Measurements from ENCODE around the gene PARVA.

The PARVA gene

GRCh38 chr11:12489246-12489772 is 111.9 kb downstream of the PARVA start:
- FAIRE-seq, result no peak
- no peak for DNase-seq (ENCODE audit: extremely low spot score, insufficient read length, low read depth)

- DNase-seq (ENCODE audit: extremely low spot score, insufficient read length, low read depth), result no peak
- FAIRE-seq, result no peak
These were observed 117.3 kb downstream of the PARVA start for GRCh38 chr11:12494699-12495098.

GRCh38 chr11:12496181-12497025 is 119.0 kb downstream of the PARVA start:
- no peak for FAIRE-seq
- DNase-seq (ENCODE audit: extremely low spot score, insufficient read length, low read depth), result no peak

- FAIRE-seq (no peak), DNase-seq (ENCODE audit: extremely low spot score, insufficient read length, low read depth) (no peak)
These were observed 120.1 kb downstream of the PARVA start for GRCh38 chr11:12497431-12497830.

- DNase-seq (ENCODE audit: extremely low spot score, insufficient read length, low read depth), result no peak
- no peak for FAIRE-seq
These were observed 121.7 kb downstream of the PARVA start for GRCh38 chr11:12499071-12499470.

- DNase-seq (ENCODE audit: extremely low spot score, insufficient read length, low read depth) (no peak), FAIRE-seq (no peak)
These were observed 124.7 kb downstream of the PARVA start for GRCh38 chr11:12502046-12502445.

- no peak for DNase-seq (ENCODE audit: extremely low spot score, insufficient read length, low read depth)
- FAIRE-seq, result no peak
These were observed 125.7 kb downstream of the PARVA start for GRCh38 chr11:12503039-12503484.

- FAIRE-seq, result no peak
- DNase-seq (ENCODE audit: extremely low spot score, insufficient read length, low read depth), result no peak
These were observed 126.5 kb downstream of the PARVA start for GRCh38 chr11:12503886-12504285.

- DNase-seq (ENCODE audit: extremely low spot score, insufficient read length, low read depth), result no peak
- no peak for FAIRE-seq
These were observed 127.8 kb downstream of the PARVA start for GRCh38 chr11:12505183-12505582.

GRCh38 chr11:12506404-12506921 is 129.1 kb downstream of the PARVA start:
- DNase-seq (ENCODE audit: extremely low spot score, insufficient read length, low read depth), result no peak
- no peak for FAIRE-seq

GRCh38 chr11:12507391-12507790 is 130.0 kb downstream of the PARVA start:
- DNase-seq (ENCODE audit: extremely low spot score, insufficient read length, low read depth) (no peak), FAIRE-seq (no peak)

- FAIRE-seq (no peak), DNase-seq (ENCODE audit: extremely low spot score, insufficient read length, low read depth) (no peak)
These were observed 130.9 kb downstream of the PARVA start for GRCh38 chr11:12508151-12508751.

- no peak for DNase-seq (ENCODE audit: extremely low spot score, insufficient read length, low read depth)
- FAIRE-seq, result no peak
These were observed 132.0 kb downstream of the PARVA start for GRCh38 chr11:12509371-12509770.

- DNase-seq (ENCODE audit: extremely low spot score, insufficient read length, low read depth) (no peak), FAIRE-seq (no peak)
These were observed 134.8 kb downstream of the PARVA start for GRCh38 chr11:12512132-12512531.

- DNase-seq (ENCODE audit: extremely low spot score, insufficient read length, low read depth) (no peak), FAIRE-seq (no peak)
These were observed 135.5 kb downstream of the PARVA start for GRCh38 chr11:12512826-12513395.

- FAIRE-seq, result no peak
- no peak for DNase-seq (ENCODE audit: extremely low spot score, insufficient read length, low read depth)
These were observed 139.2 kb downstream of the PARVA start for GRCh38 chr11:12516387-12517105.

- no peak for DNase-seq (ENCODE audit: extremely low spot score, insufficient read length, low read depth)
- no peak for FAIRE-seq
These were observed 139.9 kb downstream of the PARVA start for GRCh38 chr11:12517306-12517705.

GRCh38 chr11:12517741-12518140 is 140.4 kb downstream of the PARVA start:
- FAIRE-seq, result no peak

GRCh38 chr11:12518606-12519385 is 141.4 kb downstream of the PARVA start:
- no peak for FAIRE-seq
- no peak for DNase-seq (ENCODE audit: extremely low spot score, insufficient read length, low read depth)

More at GRCh38 chr11:12517741-12518140, 140.4 kb downstream of the PARVA start:
- no peak for DNase-seq (ENCODE audit: extremely low spot score, insufficient read length, low read depth)

Data from GM18507 (cell line).